Stimulated activated naive CD4-positive, alpha-beta T cell treated with Interleukin-2 at 50 U/mL for 16 hours (primary cell): ENCODE results near the gene USP10.

Experiments used
- DNase-seq: peaks from one replicate; lab custom pipeline; 2025; lab: John Stamatoyannopoulos, UW

The USP10 gene

DNA sequence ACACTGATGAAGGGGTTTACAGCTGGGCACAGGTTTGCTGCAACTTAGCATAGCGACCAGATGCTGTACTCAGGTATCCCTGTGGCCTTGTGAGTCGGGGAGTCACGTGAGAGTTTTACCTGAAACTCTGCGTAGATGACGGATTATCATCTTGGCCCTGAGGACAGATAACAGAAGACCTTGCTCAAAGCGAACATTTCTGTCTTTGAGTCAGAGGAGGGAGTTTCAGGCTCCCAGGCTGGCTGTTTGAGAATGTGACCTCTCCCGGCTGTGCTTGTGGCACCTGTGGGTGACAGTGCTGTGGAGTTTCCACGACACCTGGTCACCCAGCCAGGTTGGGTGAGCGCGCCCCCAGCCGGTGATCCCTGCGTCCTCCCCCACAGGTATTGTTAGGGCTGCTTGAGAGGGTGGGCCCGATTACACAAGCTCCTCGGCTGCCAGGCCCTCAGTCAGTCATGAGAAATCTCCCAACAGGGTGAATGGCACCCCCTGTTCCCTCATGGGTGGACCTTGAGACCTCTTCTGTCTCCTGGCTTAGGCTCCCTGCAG lies 75.5 kb downstream of the USP10 start:
- no peak for DNase-seq

DNA sequence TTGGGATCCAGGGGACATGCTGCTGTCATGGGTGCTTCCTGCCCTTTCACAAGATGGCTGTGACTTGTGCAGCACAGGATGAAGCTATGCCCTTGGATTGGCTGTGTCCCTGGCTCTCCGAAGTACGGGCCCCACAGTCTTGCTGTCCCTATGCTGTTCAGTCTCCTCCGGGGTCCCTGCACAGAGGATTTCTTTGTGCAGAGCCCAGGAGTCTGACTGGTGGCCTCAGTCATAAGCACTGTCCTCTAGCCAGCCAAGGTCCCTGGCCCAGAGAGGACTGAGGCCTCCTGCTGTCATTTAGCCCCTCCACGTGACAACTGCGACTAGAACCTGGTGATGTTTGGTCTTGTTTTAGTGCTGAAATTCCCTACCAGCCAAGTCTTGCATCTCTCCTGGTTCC lies 77.6 kb downstream of the USP10 start:
- DNase-seq, result no peak

DNA sequence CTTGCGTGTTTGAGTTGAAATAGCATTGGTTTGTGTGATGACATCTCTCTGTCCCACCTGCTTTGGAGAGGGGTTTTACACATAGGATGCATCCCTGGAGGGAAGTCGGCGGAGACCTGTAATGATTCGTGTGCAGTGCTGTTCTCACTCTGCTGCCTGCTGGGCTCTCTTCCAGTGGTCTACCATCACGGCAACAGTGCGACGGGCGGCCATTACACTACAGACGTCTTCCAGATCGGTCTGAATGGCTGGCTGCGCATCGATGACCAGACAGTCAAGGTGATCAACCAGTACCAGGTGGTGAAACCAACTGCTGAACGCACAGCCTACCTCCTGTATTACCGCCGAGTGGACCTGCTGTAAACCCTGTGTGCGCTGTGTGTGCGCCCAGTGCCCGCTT lies 78.9 kb downstream of the USP10 start:
- no peak for DNase-seq

DNA sequence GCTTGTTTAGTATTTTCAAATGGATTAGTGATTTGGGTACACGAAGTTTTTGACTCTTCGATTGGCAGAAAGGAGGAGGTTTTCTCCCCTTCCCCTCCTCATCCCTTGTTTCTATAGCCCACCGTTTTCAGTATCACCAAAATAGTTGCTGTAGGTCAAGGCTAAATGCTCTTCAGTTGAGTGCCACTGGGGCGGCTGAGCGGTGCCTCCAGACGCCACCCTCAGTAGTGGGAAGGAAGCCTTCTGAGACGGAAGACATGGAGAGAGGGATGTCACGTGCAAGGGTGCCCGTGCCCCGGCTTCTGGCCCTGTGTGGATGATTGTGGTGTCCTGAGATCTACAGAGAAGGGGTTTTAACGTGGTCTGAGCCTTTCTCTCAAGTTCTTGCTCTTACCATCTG lies 80.3 kb downstream of the USP10 start:
- no peak for DNase-seq

DNA sequence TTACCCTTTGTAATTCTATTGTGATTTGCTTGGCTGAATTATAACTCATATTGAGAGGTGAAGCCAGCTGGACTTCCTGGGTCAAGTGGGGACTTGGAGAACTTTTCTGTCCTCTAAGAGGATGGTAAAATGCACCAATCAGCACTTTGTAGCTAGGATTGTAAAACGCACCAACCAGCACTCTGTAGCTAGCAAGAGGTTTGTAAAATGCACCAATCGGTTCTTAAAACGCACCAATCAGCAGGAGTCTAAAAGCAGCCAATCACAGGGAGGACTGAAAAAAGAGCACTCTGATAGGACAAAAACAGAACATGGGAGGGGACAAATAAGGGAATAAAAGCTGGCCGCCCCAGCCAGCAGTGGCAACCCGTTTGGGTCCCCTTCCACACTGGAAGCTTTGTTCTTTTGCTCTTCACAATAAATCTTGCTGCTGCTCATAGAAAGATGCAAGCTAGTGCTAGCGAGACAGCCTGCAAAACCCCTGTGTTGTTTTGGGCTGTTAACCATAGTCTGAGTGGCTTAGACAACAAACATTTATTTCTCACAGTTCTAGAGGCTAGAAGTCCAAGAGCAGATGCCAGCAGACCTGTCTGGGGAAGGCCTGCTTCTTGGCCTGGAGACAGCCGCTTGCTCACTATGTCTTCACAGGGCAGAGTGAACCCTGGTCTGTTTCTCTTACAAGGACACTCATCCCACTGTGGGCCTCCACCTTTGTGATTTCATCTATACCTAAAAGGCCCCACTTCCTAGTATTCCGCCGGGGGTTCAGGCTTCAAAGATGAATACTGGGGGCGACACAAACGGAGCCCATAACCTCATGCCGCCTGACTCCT lies 81.0 kb downstream of the USP10 start:
- no peak for DNase-seq

DNA sequence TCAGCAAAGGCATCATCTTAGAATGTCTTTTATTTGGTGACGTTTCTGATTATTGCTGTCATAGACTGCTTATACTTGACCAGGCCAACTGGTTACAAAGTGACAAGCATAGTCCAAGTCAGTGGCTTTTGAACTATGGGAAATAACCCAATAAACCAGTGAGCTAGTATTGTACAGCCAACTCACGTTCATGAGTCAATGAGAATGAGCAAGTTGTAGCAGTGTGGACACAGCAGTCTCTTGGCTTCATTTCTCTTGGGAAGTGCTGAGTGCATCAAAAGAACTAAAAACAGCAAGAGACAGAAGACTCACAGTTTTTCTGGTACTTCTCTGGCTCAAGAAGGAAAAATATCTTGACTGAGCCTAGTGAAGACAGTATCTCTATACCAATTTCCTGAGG lies 83.0 kb downstream of the USP10 start:
- DNase-seq, result no peak

DNA sequence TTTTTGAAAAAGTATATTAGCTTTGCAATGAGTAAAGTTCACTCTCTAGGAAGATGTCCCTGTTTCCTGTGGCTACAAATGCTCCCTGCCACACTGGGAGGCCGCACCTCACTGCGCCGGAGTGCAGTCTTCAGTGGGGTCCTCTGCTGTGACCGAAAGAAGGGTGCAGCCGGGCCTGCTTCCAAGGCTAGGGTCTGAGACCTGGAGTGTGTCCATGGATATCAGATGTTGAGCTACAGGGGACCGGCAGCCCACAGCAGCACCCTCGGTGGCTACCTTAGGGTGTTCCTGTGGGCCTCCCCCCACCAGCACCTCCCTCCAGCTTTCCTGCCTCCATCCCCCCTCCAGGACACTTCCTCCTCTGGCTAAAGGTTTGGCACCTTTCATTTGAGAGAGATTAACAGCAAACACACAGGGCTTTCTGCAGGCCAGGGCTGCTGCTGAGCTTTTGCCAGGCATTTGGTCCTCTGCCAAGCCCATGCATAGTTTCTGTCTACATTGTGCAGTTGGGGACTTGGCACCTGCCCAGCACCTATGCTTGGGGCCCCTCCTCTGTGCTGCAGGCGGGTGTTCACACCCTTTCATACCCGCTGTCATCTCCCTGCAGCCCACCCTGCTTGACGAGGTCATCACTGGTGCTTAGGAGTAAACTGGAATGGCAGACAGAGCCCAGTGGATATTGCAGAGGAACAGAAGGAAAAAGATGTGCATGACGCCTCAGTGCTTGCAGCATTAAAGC lies 86.2 kb downstream of the USP10 start:
- DNase-seq, result no peak

DNA sequence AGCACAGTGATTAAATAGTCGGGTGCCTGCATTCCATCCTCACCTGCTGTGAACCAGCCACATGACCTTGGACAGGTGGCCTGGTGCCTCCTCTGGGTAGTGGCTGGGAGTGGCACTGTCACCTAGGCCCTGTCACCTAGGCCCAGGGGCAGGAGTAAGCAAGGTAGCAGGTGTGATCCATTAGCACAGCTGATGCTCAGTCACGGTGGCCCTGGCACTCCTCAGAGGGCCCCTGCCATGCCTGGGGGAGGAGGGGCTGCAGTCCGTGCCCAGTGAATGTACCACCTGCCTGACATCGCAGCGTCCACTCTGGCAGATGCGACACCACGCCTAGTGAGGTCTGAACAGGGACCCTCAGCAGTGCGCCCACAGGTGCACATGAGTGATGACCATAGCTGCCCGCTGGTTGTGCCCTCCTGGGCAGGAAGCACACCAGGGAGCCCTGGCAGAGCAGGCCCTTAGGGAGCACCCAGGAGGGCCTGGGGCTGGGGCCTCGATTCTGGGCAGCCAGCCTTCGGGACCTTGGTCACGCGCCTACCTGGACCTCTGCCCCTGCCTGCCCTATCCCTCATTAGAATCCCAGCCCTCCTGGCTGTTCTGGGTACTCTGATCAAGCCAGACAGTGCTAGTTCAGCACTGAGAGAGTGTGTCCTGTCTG lies 86.9 kb downstream of the USP10 start:
- DNase-seq, result no peak

DNA sequence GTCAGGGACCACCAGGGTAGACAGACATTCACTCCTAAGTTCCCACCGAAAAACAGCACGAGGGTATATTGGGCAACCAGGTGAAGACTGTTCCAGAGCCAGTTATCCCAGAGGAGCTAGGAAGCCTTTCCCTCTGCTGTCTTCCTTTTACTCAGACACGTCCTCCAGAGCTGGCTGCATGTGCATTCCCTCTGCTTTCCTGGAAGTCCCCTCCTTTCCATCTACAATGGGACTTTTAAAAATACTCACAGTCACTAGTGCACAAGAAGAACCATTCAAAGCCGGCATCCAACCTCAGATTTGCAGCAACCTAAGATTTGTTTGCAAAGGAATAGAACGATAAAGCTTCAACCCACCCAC lies 87.4 kb downstream of the USP10 start:
- no peak for DNase-seq

DNA sequence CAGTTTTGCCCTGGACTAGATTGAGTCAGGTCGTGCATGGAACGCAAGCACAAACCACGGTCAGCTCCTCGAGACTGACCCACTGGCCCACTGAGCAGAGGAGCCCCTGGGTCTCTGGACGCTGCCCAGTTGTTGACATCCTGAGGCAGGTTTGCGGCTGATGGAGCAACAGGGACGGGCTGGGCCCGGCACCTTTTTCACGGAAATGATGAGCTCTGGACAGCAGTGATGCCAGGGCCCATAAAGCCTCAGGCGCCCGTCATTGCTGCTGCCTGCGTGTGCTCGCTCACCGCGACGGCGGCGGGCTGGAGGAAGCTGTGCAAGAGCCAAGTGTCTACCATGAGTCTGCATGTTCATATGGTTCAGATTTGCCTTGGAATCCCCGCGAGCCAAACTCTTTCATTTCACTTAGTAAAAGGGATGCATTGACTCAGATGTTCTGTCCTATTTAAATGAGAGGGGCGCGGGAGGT lies 89.2 kb downstream of the USP10 start:
- DNase-seq, result no peak

DNA sequence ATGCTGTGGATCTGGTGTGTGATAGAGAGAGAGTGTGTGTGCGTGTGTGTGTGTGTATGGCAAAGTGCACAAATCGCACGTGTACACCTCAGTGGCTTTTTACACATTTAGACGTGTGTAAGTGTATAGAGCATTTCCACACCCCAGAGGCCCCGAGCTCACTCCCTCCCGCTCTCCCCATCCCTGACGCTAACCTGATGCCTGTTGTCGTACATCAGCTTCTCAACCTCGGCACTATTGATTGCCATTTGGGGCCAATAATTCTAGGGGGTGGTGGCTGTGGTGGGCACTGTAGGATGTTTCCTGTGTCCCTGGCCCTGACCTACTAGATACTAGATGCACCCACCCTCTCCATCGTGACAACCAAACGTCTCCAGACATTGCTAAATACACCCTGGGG lies 89.6 kb downstream of the USP10 start:
- no peak for DNase-seq

DNA sequence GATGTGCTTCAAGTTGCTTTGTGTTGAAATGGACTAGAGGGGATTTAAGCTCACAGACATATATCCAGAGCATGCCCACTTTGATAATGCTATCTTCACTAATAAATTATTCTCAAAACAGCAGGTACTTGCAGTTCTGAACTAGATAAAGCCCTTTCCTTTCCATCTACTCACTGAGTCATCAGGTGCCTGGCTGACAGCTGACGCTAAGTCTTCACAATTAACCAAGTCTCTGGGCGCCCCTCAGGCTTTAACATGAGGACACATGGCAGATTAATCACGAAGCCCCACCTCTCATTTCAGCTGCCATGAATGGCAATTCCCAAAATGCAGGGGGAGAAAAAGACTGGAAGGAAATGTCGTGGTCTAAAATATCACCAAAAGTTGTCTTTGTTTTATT lies 90.5 kb downstream of the USP10 start:
- no peak for DNase-seq

DNA sequence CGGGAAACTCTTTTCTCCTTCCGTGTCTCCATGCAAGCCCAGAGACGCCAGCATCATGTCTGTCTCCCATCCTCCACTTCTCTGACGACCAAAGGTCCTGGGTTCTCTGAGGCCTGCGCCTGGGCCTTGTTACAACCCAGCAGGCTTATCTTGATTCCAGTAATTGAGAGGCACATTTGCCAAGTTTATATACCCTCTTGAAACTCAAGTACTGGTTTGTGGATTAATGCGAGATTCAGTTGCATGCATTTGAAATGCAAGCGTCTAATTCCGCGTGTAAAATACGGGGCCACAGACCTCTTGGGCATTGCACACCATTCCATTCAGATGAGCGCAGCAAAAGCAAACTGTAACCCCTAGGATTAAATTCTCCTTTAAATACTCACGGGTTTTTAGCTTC lies 91.3 kb downstream of the USP10 start:
- DNase-seq, result no peak

DNA sequence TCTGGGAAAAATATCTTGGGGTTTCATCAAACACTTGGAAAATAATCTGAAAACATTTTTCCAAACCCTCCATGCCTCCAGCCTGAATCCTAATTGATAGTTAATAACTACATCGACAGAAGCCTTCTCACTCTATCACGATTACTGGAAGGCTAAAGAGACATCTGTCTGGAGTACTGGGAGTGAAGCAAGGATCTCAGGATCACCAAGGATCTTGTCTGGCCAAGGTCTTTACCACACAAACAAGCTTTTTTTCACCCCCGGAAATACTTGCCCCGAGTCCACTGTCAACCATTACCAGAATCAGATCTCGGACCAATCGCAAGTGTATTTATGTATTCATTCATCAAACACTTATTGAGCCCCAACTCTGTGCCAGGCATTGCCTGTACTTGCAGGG lies 91.7 kb downstream of the USP10 start:
- DNase-seq, result no peak

DNA sequence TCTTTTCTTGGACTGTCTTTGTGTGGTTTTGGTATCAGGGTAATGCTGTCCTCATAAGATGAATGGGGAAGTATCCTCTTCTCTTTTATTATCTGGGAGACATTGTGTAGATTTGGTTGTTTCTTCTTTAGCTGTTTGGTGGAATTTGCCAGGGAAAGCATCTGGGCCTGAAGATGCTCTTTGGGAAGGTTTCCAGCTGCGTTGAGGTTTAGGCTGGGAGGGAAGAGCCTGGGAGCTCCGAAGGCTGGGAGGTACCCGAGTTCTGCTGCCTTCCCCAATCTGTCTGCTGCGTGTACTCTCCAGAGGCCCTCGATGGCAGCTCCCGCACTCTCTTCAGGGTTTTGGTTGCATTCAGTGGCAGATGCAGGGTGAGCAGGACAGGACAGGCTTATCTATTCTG lies 94.4 kb downstream of the USP10 start:
- DNase-seq, result no peak

DNA sequence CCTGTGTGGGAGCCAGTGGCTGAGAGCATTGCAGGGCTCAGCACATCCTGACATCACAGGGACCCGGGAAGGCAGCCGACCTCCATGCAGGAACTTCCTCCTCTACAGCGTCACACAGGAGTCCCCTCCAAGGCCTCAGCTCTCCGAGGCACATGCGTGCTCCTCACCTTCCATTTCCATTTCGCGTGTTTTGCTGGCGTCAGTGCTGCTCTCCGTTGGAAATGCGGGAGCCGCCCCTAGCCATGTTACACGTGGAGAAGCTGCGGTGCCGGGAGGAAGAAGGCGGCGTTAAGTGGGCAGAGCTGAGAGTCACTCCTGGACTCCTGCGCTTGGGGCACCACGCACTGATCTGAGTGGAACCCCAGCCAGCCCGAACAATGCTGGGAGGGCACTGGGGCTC lies 94.8 kb downstream of the USP10 start:
- no peak for DNase-seq

DNA sequence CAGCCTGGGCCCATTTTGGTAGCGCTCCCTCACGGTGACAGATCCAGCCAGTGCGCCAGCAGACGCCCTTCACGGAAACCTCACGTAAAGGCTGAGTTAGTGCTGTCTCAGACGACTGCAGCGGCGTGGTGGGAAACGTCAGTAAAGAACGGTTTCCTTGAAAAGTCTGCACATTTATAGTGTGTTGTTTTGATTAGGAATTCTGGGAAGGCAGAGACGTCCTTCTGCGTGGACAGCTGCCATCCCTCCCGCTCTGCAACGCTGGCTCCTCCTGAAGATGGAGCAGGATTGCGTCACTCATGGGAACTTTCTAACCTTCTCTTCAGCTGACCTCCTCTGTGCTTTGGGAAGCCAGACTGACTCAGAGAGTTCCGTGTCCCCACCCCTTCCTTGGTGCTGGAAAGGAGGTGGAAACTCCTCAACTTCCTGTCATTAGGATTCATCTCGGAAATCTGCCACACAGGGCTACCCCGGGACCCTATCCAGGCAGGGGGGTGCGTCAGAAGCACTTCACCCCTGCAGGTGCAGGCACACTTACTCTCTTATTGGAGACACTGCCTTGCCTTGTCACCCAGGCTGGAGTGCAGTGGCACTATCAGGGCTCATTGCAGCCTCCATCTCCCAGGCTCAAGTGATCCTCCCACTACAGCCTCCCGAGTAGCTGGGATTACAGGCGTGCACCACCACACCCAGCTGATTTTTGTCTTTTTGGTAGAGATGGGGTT lies 95.7 kb downstream of the USP10 start:
- no peak for DNase-seq

DNA sequence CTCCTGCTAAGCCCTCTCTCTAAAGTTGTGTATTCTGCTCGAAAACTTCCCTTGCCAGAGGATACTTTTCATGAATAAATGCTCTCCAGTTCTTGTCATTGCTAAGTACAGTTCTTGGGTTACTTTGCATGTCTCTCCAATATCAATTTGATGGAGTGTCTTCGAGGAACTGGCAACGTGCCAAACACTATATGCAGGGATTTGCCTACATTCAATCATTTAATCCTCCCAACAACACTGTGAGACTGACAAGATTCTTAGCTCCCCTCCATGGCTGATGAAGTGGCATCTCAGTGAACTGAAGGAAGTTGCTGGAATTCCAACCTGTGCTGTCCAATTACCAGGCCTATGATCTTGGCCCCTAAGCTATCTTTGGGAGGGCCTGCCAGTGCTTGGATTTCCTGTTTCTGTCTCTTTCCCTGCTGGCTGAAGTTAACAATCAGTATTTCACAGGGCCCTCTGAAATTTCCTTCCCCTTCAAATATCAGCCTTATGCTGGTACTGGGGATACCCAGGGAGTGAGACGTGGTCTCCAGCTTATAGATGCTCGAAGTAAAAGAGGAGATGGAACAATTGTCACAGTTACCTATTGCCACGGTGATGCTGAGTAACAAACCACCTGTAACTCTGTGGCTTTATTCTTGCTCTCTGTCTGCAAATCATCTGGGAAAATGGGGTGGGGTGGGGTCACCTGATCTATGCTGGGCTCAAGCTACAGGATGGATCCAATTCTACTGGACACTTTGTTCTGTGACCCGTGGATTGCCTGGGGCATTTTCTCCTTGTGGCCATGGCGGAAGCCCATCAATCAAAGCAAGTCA lies 100.6 kb downstream of the USP10 start:
- no peak for DNase-seq

DNA sequence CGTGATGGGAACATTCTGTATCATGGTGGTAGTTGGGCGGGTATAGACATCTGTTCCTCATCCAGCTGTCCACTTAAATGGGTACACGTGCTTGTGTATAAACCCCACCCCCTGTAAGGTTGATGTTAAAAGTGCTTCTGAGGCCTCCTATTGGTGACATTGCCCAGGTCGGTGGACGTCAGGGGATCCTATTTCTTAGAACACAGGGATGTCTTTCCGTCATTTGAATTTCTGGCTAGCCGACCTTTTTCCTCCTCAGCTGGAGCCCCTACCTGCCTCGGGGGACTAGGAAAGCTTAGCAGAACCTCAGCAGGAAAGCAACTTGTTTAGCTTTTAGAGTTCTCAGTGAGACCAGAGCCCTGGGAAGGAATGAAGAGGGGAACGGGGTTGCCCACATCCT lies 103.3 kb downstream of the USP10 start:
- DNase-seq, result no peak

DNA sequence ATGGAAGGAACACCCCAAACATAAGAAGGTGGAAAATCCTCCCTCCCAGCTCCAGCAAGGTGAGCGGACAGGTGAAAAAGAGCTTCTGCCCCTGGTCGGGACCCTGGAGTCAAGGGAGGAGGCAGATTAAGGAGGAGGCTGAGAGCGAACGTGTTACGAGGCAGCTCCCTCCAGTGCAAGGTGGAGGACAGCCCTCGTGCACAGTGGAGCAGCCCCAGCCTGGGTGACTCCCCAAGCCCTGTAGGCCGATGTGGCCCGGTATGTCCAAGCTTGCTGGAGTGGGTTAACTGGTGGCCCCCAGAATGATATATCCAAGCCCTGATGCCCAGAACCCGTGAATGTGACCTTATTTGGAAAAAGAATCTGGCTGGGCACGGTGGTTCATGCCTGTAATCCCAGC lies 104.5 kb downstream of the USP10 start:
- no peak for DNase-seq

DNA sequence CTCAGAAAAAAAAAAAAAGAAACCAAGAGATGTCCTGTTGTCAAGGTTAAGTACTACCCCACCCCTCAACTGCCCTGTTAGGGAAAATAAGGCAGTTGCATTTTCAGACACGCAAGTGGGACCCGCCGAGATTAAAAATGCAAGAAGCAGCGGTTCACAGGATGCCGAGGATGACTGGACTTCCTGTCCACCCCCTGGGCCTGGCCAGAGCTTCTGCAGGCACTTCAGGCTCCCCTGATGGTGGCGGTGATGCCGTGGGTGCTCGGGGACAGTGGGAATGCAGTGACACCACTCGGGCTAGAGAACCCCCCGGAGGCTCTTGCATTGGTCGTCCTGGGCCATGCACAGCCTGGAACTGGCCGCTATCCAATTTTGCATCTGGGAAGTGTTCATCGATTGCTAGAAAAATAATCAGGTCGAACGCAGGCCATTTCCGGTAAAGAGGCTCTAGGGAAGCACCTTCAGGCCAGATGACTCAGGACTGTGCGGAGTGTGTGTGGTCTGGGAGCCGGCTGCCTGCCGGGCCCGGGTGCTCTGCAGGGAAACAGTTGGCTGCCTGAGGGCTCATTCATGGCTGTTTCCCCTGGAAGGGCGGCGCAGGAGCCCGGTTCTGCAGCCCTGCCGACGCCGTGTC lies 106.6 kb downstream of the USP10 start:
- no peak for DNase-seq
